H1 (cell line): Measurements from ENCODE around the gene CTSW. TPM values are rescaled to one million over a fixed set of nuclear protein-coding genes. Genes with fewer than 3 reads are reported as not detected.

ENCODE experiments used
- CTCF ChIA-PET: fragments of 300-600 bp; sonication (Branson Sonifier 250); formaldehyde crosslinking; loops from one replicate; lab custom pipeline; 2021; ENCODE audit not compliant: partially characterized antibody; lab: Charles Lee
- POLR2A ChIA-PET: fragments of 300-600 bp; sonication (Branson Sonifier 250); formaldehyde crosslinking; loops from one replicate; lab custom pipeline; 2021; ENCODE audit warnings: inconsistent platforms; ENCODE audit not compliant: partially characterized antibody; lab: Charles Lee
- DNase-seq, 2 experiments: peaks; one replicate each; pipeline versions ENCODE4 v3.0.0 to v3.0.0-alpha.2; 2010 to 2022; ENCODE audit warnings: low spot score in 2 of 2, low read depth in 1 of 2, mixed read lengths in 1 of 2
- FAIRE-seq: peaks from 2 replicates; lab custom pipeline; 2011; peaks lifted over from hg19 to GRCh38; lab: Jason Lieb, UNC
- H2AFZ ChIP-seq: 2 replicates; pipeline ENCODE4 v1.8.1; 2012; ENCODE audit warnings: low read length, inconsistent platforms
- H2AK5ac ChIP-seq: 2 replicates; pipeline ENCODE4 v1.6.1; 2013; ENCODE audit warnings: low read depth, low read length
- H2BK120ac ChIP-seq: replicated peaks from 2 replicates; pipeline ENCODE3; 2013; ENCODE audit warnings: low read depth, low read length, inconsistent platforms
- H2BK12ac ChIP-seq: 2 replicates; pipeline ENCODE4 v1.6.1; 2013; ENCODE audit warnings: low read depth, low read length
- H2BK15ac ChIP-seq: 2 replicates; pipeline ENCODE4 v1.6.1; 2013; ENCODE audit warnings: low read length
- H2BK20ac ChIP-seq: 2 replicates; pipeline ENCODE4 v1.6.1; 2013; ENCODE audit warnings: low read length
- H2BK5ac ChIP-seq: 2 replicates; pipeline ENCODE4 v1.6.1; 2013; ENCODE audit warnings: low read depth, low read length
- H3K14ac ChIP-seq: 2 replicates; pipeline ENCODE4 v1.6.1; 2013; ENCODE audit warnings: inconsistent platforms; ENCODE audit not compliant: insufficient read length
- H3K18ac ChIP-seq: 2 replicates; pipeline ENCODE4 v1.6.1; 2013; ENCODE audit warnings: low read length; ENCODE audit errors: extremely low read depth
- H3K23ac ChIP-seq: 2 replicates; pipeline ENCODE4 v1.6.1; 2013; ENCODE audit warnings: inconsistent platforms; ENCODE audit not compliant: insufficient read length
- H3K23me2 ChIP-seq: 2 replicates; pipeline ENCODE4 v1.6.1; 2013; ENCODE audit warnings: low read depth, low read length
- H3K27ac ChIP-seq: 2 replicates; pipeline ENCODE4 v1.6.1; 2011; ENCODE audit warnings: low read depth, low read length, inconsistent platforms
- H3K27me3 ChIP-seq, 4 experiments: replicated peaks in 1 of 4; 1 replicate in 1 of 4; 2 replicates in 3 of 4; pipeline versions ENCODE4 v1.6.1 to v1.8.1; 2011 to 2013; ENCODE audit warnings: low read length in 3 of 4, mild to moderate bottlenecking in 3 of 4, inconsistent platforms in 2 of 4, mixed read lengths in 2 of 4, moderate library complexity in 1 of 4; ENCODE audit not compliant: control insufficient read depth in 3 of 4, insufficient read depth in 3 of 4; ENCODE audit errors: extremely low read depth in 1 of 4
- H3K36me3 ChIP-seq, 4 experiments: 2 replicates each; pipeline versions ENCODE4 v1.6.1 to v1.8.1; 2011 to 2013; ENCODE audit warnings: mild to moderate bottlenecking in 4 of 4, low read length in 3 of 4, moderate library complexity in 2 of 4, control low read depth in 1 of 4, inconsistent platforms in 1 of 4; ENCODE audit not compliant: insufficient read depth in 4 of 4, control insufficient read depth in 2 of 4
- H3K4ac ChIP-seq: replicated peaks from 2 replicates; pipeline ENCODE3; 2013; ENCODE audit warnings: low read length, low read depth, mixed read lengths, inconsistent platforms; ENCODE audit not compliant: insufficient read length
- H3K4me1 ChIP-seq, 4 experiments: replicated peaks in 1 of 4; 1 replicate in 1 of 4; 2 replicates in 3 of 4; pipeline versions ENCODE4 v1.6.1 to v1.8.1; 2011 to 2013; ENCODE audit warnings: low read length in 3 of 4, inconsistent platforms in 2 of 4, mixed read lengths in 1 of 4; ENCODE audit not compliant: insufficient read depth in 4 of 4, control insufficient read depth in 3 of 4
- H3K4me2 ChIP-seq, 2 experiments: 2 replicates each; pipeline versions ENCODE4 v1.6.1 to v1.8.1; 2011 to 2013; ENCODE audit warnings: low read depth in 2 of 2, low read length in 2 of 2, control low read depth in 1 of 2, inconsistent platforms in 1 of 2, mild to moderate bottlenecking in 1 of 2; ENCODE audit not compliant: insufficient read depth in 1 of 2
- H3K4me3 ChIP-seq, 4 experiments: fragments of 200-600, 300-600 bp in 1 of 4; sonication (generic), shearing (Covaris generic), sonication (Bioruptor Twin) in 1 of 4; 2 replicates each; pipeline versions ENCODE4 v1.5.1 to v1.8.1; 2011 to 2016; ENCODE audit warnings: low read length in 4 of 4, low read depth in 3 of 4, control low read depth in 2 of 4, inconsistent platforms in 2 of 4, mild to moderate bottlenecking in 2 of 4, mixed read lengths in 1 of 4, moderate library complexity in 1 of 4; ENCODE audit not compliant: insufficient read depth in 2 of 4; ENCODE audit errors: extremely low read depth in 1 of 4
- H3K56ac ChIP-seq: replicated peaks from 2 replicates; pipeline ENCODE3; 2013; ENCODE audit warnings: low read depth, mild to moderate bottlenecking, mixed read lengths, low read length, inconsistent platforms; ENCODE audit not compliant: insufficient read length
- H3K79me1 ChIP-seq: 2 replicates; pipeline ENCODE4 v1.6.1; 2013; ENCODE audit warnings: low read depth, low read length, control low read depth
- H3K79me2 ChIP-seq, 2 experiments: 2 replicates each; pipeline versions ENCODE4 v1.6.1 to v1.8.1; 2012 to 2013; ENCODE audit warnings: low read length in 2 of 2, mild to moderate bottlenecking in 2 of 2, inconsistent platforms in 1 of 2; ENCODE audit not compliant: insufficient read depth in 2 of 2, control insufficient read depth in 1 of 2
- H3K9ac ChIP-seq, 4 experiments: replicated peaks in 1 of 4; 1 replicate in 1 of 4; 2 replicates in 3 of 4; pipeline versions ENCODE4 v1.6.1 to v1.8.1; 2011 to 2013; ENCODE audit warnings: low read depth in 3 of 4, low read length in 3 of 4, control low read depth in 2 of 4, mild to moderate bottlenecking in 2 of 4, moderate library complexity in 2 of 4, inconsistent platforms in 1 of 4; ENCODE audit errors: extremely low read depth in 1 of 4
- H3K9me3 ChIP-seq, 2 experiments: 2 replicates each; pipeline versions ENCODE4 v1.6.1 to v1.8.1; 2012 to 2013; ENCODE audit warnings: mild to moderate bottlenecking in 2 of 2, moderate library complexity in 2 of 2, control low read depth in 1 of 2, inconsistent platforms in 1 of 2, low read depth in 1 of 2, low read length in 1 of 2, mixed read lengths in 1 of 2; ENCODE audit not compliant: insufficient read depth in 2 of 2
- H4K20me1 ChIP-seq, 2 experiments: replicated peaks in 1 of 2; 2 replicates each; pipeline versions ENCODE3 to v1.8.1; 2011 to 2013; ENCODE audit warnings: inconsistent platforms in 2 of 2, low read length in 2 of 2, mild to moderate bottlenecking in 1 of 2; ENCODE audit not compliant: insufficient read depth in 2 of 2, control insufficient read depth in 1 of 2
- H4K5ac ChIP-seq: 2 replicates; pipeline ENCODE4 v1.6.1; 2013; ENCODE audit warnings: low read length, low read depth, mixed read lengths, inconsistent platforms; ENCODE audit not compliant: insufficient read length
- H4K8ac ChIP-seq: 2 replicates; pipeline ENCODE4 v1.8.0; 2013; ENCODE audit warnings: mild to moderate bottlenecking, moderate library complexity, low read length, inconsistent platforms; ENCODE audit not compliant: insufficient read depth; ENCODE audit errors: extremely low read depth
- H4K91ac ChIP-seq: replicated peaks from 2 replicates; pipeline ENCODE3; 2013; ENCODE audit warnings: low read length, mixed read lengths, inconsistent platforms; ENCODE audit not compliant: insufficient read length
- KDM4A ChIP-seq: IDR thresholded peaks from one replicate; pipeline ENCODE4 v1.7.1; 2012; ENCODE audit warnings: low read depth, mild to moderate bottlenecking, moderate library complexity, low read length, inconsistent platforms; ENCODE audit not compliant: severe bottlenecking
- TCF12 ChIP-seq: IDR thresholded peaks from 2 replicates; pipeline ENCODE4 v1.6.1; 2011; ENCODE audit warnings: low read depth, mild to moderate bottlenecking, low read length
- WGBS, 2 experiments: shearing (Covaris generic) in 1 of 2; methylation state at CpG; one replicate each; pipeline versions ENCODE4 v1.1.6 to v1.1.7; 2013 to 2015; ENCODE audit warnings: low lambda C conversion rate in 2 of 2, mixed read lengths in 2 of 2, inconsistent platforms in 1 of 2, low coverage in 1 of 2, missing lambda C conversion rate in 1 of 2; ENCODE audit not compliant: insufficient replicate concordance in 2 of 2, insufficient coverage in 1 of 2, insufficient read length in 1 of 2; ENCODE audit errors: extremely low coverage in 1 of 2, missing lambda C conversion rate in 1 of 2; 5-methylcytosine and 5-hydroxymethylcytosine counted together
- polyA plus RNA-seq, 7 experiments: library from polyadenylated mRNA; depleted of rRNA in 3 of 7; stranded (reverse) in 5 of 7; unstranded in 2 of 7; fragments of >200 nt in 5 of 7; fragments of 200-250 nt in 2 of 7; gene quantifications; 1 replicate in 5 of 7; 2 replicates in 1 of 7; 4 replicates in 1 of 7; pipeline versions ENCODE4 v1.2.1 to v1.2.3, GENCODE V29; 2011 to 2013; ENCODE audit warnings: missing spikeins in 2 of 7, mixed read lengths in 2 of 7
- total RNA-seq: library from RNA; stranded (reverse); fragmentation: NEBNext Ultra II Directional; extraction: Animal tissue kit (Norgen Biotek cat#: 25700); gene quantifications from 2 replicates; pipeline ENCODE4 v1.2.1, GENCODE V29; 2021

The CTSW gene
- total and polyA plus RNA-seq, 2 of the 8 experiments (the other 6 are each of a cell fraction or from before 2014, with no cell fraction given) = not detected

- 8% methylated on average over 9 of the region's 69 CpGs; no CpG with 5 or more reads in 1 of the 2 experiments for WGBS, 2 experiments
- Histone ChIP-seq H2BK5ac (no peak within 1 kb of the TSS; the same call in 1 of the 2 replicates), H3K27ac (no peak within 1 kb of the TSS), H4K20me1 (peaks cover 0 to 2% of the 10 kb centered on the region in 2 experiments), H3K4me1 (peaks cover 0 to 10% (median 3%) of the 10 kb centered on the region in 4 experiments; a peak in 5 of 7 replicates), H3K9me3 (no peaks in the 10 kb centered on the region), H3K56ac (peak within 1 kb of the TSS; percentile 77), H2BK15ac (no peak within 1 kb of the TSS), H2AFZ (peak within 1 kb of the TSS; percentile 28; the same call in 1 of the 2 replicates), H3K4me2 (peak within 1 kb of the TSS; percentile 83 to 90)
- ChIA-PET POLR2A (interaction anchor here (1.1 to 39.7 kb wide), 4 partner anchors 2 to 88 kb away, joined by 3 to 1071 read pairs (median 538); partner anchors contain the start of genes CCDC85B, CFL1, CTSW and EFEMP2), CTCF (interaction anchor here (1.1 to 8.9 kb wide), 9 partner anchors 9 to 93 kb away, joined by 3 to 210 read pairs (median 10); partner anchors contain the start of genes CCDC85B, CFL1, FIBP and MUS81)
- TF ChIP-seq KDM4A (peak; percentile 58), TCF12 (no peak)
- TF ChIP-seq, all 59 proteins: peak for 1
- peak within 1 kb of the TSS; percentile 57 for H4K5ac ChIP-seq
- peak within 1 kb of the TSS; percentile 78 for H3K18ac ChIP-seq
- H3K14ac ChIP-seq = no peak within 1 kb of the TSS
- H4K8ac ChIP-seq = peak within 1 kb of the TSS; percentile 71
- H3K79me1 ChIP-seq = no peaks in the 10 kb centered on the region; the same call in 1 of the 2 replicates
- no peaks in the 10 kb centered on the region for H3K36me3 ChIP-seq
- no peaks in the 10 kb centered on the region for H3K79me2 ChIP-seq
- H3K9ac ChIP-seq = peak within 1 kb of the TSS in 2 of 4 experiments; percentile 7 to 12; a peak in 1 of 7 replicates
- H3K23me2 ChIP-seq = peaks cover 7% of the 10 kb centered on the region; the same call in 1 of the 2 replicates
- H2AK5ac ChIP-seq = peak within 1 kb of the TSS; percentile 40; the same call in 1 of the 2 replicates
- H2BK12ac ChIP-seq = no peak within 1 kb of the TSS
- H4K91ac ChIP-seq = peak within 1 kb of the TSS; percentile 65
- H3K4me3 ChIP-seq = peak within 1 kb of the TSS; percentile 49 to 77 (median 68)
- no peak within 1 kb of the TSS for H3K4ac ChIP-seq
- peaks cover 0 to 35% (median 15%) of the 10 kb centered on the region in 4 experiments; a peak in 4 of 7 replicates for H3K27me3 ChIP-seq
- DNase-seq = peak in 1 of 2 experiments; percentile 61
- H2BK120ac ChIP-seq = no peak within 1 kb of the TSS
- no peak within 1 kb of the TSS for H3K23ac ChIP-seq
- H2BK20ac ChIP-seq = no peak within 1 kb of the TSS
- FAIRE-seq = no peak
Measured at GRCh38 chr11:65872586-65873317, 6.9 kb upstream of the CTSW start, which contains the start of gene EFEMP2. Gene EFEMP2, minus strand, starts transcription at chr11:65872800. Its CDS starts 446 bp downstream, at chr11:65872354.
